NCI-H2029 (cell line): Measurements from ENCODE around the gene NRARP.

ENCODE experiments used
- DNase-seq: peaks from one replicate; lab custom pipeline; 2025; lab: John Stamatoyannopoulos, UW

NRARP gene

DNA sequence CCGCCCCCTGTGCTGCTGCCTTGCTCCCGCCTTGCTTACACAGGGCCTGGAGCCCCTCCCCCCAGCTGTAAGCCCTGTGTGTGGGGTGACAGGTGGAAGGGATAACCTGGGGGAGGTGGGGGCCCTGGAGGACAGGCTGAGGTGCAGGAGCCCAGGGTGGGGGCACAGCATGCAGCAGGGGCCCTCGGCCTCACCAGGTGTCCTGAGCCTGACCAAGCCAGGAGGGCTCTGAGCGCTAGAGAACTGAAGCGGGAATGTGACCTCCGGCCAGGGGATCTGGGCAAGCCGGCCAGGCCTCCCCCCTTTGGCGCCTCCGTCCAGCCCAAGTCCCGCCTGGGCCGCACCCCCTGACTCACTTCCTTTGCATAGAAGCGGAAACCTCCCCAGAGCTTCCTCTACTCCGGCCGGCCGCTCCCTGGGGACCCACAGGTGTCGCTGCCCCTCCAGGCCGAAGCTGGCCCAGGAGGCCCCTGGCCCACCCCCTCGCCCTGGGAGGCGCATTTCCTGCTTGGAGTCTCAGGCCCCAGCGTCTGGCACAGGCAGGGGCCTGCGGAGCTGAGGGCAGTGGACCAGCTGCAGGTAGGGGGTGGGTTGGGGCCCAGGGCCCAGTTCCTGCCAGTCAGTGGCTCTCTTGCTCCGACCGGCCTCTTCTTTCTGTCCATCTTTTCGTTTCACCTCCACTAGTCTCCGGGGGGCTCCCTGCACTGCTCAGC lies 24.6 kb downstream of the NRARP start, which contains the start of gene TOR4A:
TOR4A (plus strand) TSS at position 398 of the 713 bp plus-strand sequence. CDS start 964 bp downstream, outside the sequence.
- no peak for DNase-seq

DNA sequence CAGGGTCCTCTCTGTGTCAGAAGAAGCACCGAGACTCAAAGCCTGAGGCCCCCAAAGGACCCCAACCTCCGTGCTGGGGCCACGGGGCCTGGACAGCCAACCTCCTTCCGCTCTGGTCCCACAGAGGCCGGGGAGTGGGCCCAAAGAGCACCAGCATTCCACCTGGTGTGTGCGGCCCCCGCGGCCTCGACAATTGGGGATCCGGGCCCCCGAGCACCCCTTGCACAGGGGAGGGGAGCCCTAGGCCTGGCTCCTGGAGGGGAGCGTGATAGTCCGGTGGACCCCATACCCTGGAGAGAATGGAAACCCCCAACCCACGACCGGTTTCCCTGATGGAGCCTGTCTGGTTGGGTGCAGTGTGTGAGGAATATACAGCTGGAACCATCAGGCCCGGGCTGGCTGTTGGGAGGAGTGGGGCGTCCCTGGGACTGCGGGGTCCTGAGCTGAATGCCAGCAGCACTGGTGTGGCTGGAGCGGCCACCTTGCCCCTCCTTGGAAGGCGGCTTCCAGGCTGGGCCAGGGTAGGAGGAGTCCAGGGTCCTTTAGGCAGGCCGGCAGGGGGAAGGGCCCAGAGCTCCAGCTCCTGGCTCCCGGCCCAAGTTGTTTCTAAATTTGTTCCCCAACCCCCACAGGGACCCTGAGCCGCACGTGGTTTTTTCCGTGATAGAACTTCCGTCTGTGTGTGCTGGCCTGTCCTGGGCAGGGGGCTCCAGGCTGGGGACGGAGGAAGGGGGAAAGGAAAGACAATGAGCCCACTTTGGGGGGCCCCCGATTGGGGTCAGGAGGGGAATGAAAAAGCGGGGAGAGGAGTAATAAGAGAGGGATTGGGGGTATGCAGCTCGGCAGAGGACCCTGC lies 25.4 kb downstream of the NRARP start:
- DNase-seq, result no peak

DNA sequence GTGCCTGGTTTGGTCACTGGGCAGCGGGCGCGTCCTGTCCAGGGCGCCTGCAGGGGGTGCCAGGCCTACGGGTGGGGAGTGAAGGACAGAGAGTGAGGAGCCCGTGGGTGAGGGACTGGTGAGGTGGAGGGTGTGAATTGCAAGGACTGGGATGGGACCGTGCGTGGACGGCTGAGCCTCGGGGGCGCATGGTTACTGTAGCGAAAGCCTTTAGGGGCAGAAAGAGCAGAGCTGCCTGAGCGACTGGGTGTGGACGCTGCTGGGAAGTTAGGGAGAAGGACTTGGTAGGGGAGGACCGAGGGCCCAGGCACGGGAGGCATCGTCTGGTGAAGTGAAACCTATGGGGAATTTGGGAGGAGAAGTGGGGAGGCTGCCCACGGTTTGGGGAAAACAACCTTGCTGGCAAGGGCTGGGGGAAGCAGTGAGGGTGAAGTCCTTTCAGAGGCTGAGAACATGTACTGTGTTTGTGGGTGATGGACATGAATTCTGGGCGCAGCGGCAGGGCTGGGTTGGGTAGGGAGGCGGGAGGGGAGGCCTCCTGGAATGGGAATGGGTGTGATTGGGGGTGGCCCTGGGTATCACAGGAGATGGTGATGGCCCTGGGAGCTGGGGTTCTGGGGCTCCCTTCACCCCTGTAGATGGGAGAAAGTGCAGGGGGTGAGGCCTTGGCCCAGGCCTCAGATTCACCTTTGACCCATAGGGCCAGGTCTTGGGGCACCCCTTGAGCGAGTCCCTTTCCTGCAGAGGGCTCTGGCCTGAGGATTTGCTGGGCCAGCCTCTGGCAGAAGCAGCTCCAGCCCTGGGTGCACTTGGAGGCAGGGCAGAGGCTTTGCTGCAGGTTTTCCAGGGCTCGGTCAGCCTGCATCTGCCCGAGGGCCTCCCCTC lies 26.2 kb downstream of the NRARP start:
- no peak for DNase-seq

DNA sequence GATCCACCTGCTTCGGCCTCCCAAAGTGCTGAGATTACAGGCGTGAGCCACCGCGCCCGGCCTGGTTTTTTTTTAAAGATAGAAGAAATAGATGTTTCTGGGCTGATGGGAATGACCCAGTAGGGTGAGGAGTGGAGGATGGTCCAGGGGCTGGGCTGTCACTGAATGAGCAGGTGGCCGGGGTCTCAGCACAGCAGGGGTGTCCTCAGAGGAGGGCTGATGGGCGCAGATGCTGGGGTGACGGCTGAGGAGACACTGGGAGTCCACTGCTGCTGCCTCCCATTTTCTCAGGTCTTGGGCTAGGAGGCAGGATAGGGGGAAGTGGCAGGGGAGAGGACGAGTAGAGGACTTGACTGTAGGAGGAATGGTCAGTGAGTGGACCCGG lies 26.9 kb downstream of the NRARP start:
- DNase-seq, result no peak

DNA sequence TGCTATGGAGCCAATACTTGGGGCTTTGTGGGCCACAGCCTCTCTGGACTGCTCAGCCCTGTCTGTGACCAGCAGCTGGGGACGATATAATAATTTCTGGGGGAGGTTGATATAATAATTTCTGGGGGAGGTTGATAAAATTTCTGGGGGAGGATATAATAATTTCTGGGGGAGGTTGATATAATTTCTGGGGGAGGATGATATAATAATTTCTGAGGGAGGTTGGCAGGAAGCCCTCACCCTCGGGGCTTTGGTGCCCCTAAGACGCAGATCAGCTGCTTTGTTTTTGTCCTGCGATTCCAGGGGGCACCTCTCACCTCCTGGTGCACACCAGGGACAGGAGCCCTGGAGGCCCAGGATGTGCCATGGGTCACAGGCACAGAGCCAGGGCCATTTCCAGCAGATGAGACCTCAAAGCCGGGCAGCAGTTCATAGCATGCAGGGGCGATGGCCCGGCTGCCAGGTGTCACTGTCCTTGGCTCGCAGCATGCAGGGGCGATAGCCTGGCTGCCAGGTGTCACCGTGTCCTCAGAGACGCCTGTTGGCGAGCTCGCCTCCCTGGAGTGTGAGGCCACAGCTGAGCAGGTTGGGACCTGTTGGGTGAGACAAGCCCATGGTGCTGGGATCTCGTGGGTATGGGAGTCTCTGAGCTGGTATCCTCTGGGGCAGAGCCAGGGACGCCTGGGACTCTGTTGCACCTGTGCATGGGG lies 28.3 kb downstream of the NRARP start:
- DNase-seq, result peak; percentile 71

DNA sequence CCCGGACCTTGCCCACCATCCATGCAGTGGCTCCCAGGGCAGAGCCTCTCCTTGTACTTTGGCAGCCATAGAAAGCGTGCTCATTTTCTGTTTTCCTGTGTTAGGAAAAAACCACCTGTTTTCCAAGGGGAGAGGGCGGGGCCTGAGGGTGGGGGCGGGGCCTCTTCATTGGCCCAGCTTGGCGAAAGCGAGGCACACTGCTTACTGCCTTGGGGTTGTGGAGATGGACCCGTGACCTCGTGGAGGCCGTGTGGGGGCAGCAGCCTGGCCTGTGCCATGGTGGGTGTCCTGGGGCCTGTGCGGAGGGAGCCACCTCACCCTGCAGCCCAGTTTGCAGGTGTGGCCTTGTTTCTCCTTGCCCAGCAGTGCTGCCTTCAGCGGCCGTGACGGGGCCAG lies 29.0 kb downstream of the NRARP start:
- DNase-seq, result no peak

DNA sequence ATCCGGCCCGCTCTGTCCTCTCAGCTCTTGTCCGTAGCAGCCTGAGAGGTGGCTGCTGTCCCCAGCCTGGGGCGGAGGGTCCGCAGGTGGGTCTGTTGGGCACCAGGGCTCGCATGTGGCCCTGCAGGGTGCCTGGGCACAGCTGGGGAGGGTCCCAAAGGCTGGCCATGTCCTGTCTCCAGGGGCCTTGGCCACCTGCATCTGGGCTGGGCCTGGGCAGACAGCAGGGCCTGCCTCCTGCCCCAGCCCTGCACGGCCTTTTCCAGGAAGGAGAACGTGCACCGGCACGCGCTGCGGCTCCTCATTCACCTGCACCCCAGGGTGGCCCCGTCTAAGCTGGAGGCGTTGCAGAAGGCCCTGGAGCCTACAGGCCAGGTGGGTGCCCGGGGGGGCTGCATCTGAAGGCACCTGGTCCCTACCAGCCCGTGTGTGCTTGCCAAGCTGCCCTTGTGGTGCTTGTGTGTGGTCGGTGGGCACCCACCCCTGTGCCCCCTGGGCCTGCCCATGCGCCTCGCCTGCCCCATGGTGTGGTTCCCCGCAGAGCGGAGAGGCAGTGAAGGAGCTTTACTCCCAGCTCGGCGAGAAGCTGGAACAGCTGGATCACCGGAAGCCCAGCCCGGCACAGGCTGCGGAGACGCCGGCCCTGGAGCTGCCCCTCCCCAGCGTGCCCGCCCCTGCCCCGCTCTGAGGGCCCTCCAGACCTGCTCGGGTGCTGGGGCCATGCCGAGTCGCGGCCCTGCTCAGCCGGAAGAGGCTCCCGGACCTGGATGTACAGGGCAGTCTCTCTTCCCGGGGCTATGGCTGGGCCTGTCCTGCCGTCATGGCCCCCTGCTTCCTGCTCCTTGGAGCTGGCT lies 29.6 kb downstream of the NRARP start:
- DNase-seq, result no peak

DNA sequence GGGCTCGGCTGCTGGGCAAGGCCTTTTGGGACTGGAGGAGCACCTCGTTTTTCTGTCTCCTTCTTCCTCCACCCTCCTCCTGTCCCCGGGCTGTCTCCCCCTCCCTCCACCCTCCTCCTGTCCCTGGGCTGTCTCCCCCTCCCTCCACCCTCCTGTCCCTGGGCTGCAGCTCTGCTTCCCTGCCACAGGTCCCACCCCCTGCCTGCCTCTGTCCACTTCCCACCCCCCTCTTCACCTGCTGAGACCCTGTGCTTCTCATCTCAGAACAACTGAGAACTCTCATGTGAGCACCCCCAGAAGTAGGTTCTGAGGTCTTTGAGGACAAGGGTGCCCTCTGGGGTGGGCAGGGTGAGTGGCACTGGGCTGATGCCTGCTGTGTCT lies 30.4 kb downstream of the NRARP start:
- no peak for DNase-seq

DNA sequence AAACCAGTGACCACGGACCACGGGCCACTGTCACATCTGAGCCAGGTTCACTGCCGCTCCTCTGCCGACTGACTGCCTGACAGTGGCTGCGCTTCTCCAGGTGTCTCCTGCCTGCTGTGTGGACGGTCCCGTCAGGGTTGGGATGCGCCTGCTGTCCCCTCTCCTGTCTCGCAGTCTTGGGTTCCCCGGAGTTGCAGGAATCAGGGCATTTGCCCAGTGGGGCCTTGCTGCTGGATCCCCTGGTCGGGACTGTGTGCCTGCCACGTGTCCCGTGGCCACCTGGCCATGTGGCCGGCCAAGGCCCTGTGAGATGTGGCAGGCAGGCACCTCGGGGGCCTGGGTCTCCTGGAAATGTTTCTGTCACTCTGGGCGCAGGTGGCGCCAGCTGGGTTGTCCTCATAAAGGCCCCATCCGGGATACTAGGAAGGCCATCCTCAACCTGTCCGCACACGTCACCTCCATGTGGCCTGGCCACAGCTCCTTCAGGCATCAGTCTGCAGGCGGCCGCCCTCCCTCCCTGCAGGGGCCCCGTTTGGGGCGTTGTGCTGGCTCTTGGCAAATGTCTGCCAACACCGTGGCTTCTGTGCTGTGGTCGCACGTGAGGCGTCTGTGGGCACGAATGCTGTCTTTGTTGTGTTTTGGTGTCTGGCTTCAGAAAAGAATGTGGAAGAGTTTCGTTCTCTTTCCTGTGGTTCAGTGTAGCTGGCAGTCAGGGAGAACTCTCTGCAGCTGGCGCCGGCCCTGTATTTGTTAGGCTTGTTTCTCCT lies 31.0 kb downstream of the NRARP start:
- no peak for DNase-seq

DNA sequence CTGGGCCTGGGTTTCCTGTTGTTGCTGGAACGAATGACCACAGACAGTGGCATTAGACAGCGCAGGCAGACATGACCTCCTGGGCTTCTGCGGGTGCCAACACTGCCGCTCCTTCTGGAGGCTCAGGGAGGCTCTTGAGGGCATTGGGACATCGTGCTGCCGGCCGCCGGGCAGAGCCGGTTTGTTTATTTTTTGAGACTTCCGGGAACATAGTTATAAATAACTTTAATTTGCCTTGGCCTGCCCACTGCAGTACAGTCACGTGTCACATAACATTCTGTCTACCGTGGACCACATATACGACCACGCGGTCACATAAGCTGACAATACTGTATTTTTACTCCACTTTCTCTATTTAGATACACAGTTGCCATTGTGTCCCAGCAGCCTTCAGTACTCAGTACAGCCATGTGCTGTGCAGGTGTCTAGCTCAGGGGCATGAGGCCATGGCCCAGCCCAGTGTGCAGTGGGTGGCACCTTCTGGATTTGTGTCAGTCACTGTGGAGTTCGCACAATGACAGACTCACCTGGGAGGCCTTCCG lies 32.8 kb downstream of the NRARP start:
- DNase-seq, result peak; percentile 54

DNA sequence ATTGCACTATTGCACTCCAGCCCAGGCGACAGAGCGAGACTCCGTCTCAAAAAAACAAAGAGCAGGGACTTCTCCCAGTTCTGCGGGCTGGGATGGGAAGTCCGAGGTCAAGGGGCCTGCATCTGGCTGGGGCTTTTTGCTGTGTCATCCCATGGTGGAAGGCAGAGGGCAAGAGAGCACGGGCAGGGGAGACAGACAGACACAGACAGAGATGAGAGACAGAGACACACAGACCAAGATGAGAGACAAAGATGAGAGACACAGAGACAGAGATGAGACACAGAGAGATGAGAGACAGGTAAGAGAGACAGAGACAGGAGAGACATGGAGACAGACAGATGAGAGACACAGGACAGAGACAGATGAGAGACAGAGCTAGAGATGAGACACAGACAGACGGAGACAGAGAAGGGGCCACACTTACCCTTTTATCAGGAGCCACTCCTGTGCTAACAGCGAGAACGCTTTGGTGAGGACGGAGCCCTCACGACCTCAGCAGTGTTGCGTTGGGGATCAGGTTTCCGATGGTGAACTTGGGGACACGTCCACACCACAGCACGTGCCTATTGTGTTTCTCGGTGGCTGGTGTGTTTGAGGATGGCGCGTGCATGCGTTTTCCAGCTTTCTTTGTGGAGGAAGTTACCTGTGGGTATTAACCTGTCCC lies 33.4 kb downstream of the NRARP start:
- DNase-seq, result no peak

DNA sequence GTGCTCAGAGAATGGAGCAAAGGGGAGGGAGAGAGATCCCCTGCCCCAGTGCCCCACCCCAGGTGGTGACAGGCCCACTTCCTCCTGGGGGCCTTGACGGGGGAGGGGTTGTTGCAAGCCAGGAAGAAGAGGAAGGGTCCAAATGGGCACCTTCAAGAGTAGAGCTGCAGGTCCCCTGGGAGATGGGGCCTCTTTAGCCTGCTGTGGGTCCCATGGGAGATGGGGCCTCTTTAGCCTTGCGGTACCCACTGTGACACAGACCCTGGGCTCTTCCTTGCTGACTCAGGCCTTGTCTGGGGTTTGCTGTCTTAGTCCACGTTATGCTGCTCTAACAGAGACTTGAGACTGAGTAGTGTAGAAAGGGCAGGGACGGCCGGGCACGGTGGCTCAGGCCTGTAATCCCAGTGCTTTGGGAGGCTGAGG lies 34.1 kb downstream of the NRARP start:
- DNase-seq, result no peak

DNA sequence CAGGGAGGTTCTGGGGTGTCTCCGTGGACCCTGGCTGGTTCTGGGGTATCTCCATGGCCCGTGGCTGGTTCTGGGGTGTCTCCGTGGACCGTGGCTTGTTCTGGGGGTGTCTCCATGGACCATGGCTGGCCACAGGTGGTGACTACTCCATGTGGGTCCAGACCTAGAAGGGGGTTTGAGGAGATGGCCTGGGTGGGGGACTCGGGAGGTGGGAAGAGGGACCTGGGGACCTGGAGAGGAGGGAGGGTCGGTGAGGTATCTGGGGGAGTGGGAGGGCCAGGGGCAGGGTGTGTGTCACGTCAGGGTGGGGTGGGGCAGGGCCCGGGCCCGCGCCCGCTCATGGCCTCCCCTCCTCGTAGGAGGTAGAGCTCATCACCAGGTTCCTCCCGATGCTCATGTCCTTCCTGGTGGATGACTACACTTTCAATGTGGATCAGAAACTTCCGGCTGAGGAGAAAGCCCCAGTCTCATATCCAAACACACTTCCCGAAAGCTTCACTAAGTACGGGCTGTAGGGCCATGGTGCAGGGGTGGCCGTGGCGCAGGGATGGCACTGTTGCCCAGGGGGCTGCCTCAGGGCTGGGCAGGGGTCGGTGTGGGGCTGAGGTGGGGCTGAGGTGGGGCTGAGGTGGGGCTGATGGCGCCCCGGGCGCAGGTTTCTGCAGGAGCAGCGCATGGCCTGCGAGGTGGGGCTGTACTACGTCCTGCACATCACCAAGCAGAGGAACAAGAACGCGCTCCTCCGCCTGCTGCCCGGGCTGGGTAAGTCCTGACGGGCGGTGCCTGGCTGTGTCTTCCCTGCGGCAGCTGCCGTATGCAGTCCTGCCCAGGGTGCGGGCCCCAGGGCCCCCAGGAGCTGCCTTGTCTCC lies 35.3 kb downstream of the NRARP start:
- DNase-seq, result no peak

DNA sequence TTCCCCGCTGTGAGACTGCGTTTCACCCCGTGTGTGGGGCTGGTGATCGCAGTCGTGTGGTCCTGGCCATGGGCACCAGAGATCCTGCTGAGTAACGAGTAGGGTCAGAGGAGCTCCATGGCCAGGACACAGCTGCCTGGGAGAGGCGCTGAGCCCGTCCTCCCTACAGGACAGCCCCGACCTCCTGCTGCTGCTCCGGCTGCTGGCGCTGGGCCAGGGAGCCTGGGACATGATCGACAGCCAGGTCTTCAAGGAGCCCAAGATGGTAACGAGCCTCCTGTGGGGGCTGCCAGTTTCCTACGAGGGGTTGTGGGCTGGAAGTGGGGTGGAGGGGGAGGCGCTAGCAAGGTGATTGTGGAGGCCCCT lies 35.9 kb downstream of the NRARP start:
- no peak for DNase-seq

DNA sequence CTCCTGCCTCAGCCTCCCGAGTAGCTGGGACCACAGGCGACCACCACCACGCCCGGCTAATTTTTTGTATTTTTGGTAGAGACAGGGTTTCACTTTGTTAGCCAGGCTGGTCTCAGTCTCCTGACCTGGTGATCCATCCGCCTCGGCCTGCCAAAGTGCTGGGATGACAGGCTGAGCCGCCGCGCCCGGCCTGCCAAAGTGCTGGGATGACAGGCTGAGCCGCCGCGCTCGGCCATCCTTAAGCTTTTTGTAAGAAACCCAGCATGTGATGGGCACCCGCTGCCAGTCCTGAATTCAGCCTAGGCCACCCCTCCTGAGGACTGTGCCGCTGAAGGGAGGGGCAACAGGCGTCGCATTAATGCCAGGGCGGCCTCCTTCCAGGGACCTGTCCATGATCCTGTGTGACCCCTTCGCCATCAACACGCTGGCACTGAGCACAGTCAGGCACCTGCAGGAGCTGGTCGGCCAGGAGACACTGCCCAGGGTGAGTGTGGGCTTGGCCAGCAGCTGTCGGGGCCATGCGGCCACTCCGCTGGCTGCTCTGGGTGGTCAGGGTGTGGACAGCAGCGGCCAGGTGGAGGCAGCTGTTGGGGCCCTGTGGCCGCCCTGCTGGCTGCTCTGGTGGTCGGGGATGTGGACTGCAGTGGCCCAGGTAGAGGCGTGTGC lies 36.4 kb downstream of the NRARP start:
- DNase-seq, result no peak

DNA sequence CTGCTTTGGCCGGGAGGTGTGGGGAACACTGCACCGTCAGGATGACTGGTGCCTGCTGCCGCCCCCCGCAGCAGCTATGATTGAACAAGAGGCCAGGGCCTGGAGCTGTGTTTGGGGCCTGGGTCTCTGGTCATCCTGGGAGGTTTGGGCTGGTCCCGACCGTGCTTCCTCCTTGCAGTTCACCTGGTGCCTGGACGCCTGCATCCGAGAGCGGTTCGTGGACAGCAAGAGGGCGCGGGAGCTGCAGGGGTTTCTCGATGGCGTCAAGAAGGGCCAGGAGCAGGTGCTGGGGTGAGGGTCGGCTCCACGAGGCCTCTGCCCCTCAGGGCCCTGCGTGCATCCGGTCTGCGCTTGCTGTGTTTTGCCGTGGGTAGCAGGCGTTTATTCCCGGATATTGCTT lies 38.0 kb downstream of the NRARP start:
- no peak for DNase-seq

DNA sequence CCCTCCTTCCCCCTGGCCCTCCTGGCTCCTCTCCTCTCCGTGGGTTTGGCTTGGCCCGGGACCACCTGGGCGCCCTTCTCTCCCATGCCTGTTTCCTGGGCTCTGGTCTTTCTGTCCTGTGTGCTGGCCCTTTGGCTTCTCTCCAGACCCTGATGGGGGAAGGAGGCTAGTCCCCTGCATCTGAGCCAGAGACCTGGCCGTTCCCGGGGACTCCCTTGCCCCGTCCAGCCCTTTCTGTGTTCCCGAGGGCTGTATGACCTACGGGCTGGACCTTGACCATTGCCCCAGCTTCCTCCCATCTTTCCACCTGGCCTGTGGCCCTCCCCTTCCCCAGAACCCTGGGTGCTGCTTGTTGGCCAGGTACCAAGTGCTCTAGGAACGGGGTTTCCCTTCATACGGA lies 38.6 kb downstream of the NRARP start:
- no peak for DNase-seq

DNA sequence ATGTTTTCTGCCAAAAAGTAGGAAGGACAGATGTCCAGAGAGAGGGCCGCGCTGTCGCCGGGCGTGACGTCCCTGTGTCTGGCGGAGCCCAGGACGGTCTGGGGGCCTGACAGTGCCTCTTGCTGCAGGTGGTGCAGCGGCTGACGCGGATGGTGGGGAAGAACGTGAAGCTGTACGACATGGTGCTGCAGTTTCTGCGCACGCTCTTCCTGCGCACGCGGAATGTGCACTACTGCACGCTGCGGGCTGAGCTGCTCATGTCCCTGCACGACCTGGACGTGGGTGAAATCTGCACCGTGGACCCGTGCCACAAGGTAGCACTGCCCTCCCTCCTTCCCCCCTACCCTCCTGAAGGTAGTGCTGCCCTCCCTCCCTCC lies 39.2 kb downstream of the NRARP start:
- DNase-seq, result no peak
